Lower leg skin (tissue), 4 donors: ENCODE measurements around the gene CMTM1. TPM values are rescaled to one million over a fixed set of nuclear protein-coding genes. Genes with fewer than 3 reads are reported as not detected.
A peak's percentile ranks its signal among the peaks of the same experiment; 100 is the strongest.

Experiments
- DNase-seq, 2 donors: peaks; one replicate each; pipeline ENCODE4 v3.0.0-alpha.2; 2019; ENCODE audit warnings: low spot score in 2 of 2
- H3K4me3 ChIP-seq: fragments of 200-600 bp; sonication (generic); 2 replicates; pipeline ENCODE4 v1.5.1; 2017; ENCODE audit warnings: mild to moderate bottlenecking, low read depth; ENCODE audit not compliant: poor library complexity, severe bottlenecking
- POLR2A ChIP-seq, 2 donors: fragments of 450-650 bp; IDR thresholded peaks; one replicate each; pipeline ENCODE4 v1.6.1; 2016 to 2017; ENCODE audit warnings: antibody characterized with exemption in 2 of 2, mild to moderate bottlenecking in 1 of 2, moderate library complexity in 1 of 2
- WGBS, 2 donors: methylation state at CpG; one replicate each; pipeline ENCODE4 v1.1.5; 2018; 5-methylcytosine and 5-hydroxymethylcytosine counted together
- intact Hi-C: fragments of 100-400 bp; cut with DNase I; formaldehyde crosslinking; loops from one replicate; pipeline ENCODE4 v1.15.0; 2023; ENCODE audit warnings: low total_unique reads
- total RNA-seq, 4 donors: library from RNA; depleted of rRNA; stranded (reverse); fragments of >200 nt; gene quantifications; one replicate each; pipeline ENCODE4 v1.1.0, GENCODE V29; 2016
- TF ChIP-seq, protein P1 (sequence below), 3 donors: fragments of 450-650 bp; IDR thresholded peaks; one replicate each; pipeline ENCODE4 v1.5.1; 2016; ENCODE audit warnings: antibody characterized with exemption in 3 of 3, mild to moderate bottlenecking in 3 of 3, moderate library complexity in 2 of 3

The CMTM1 gene
- total RNA-seq, 4 donors from 2014 or later: 0.39 to 2.1 (median 1.9) TPM; not detected in 1

DNA sequence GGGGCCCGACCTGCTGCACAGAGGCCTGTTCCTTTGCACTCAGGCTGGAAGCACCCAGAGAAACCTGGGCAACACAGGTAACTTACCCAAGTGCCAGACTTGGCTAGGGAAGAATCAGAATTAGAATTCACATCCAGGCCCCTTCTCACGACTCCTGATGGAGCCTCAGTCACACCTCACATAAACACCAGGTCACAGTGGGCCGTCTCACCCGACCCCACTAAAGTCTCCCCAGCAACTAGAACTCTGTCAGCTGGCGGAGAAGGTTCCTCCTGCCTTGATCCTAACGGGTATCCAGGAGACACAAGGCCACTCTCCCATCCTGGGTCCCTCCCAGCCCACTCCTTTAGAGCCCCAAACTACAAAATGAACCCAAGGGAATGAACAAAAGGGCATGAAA is 22.7 kb upstream of the CMTM1 start:
- TF ChIP-seq, protein P1, sequence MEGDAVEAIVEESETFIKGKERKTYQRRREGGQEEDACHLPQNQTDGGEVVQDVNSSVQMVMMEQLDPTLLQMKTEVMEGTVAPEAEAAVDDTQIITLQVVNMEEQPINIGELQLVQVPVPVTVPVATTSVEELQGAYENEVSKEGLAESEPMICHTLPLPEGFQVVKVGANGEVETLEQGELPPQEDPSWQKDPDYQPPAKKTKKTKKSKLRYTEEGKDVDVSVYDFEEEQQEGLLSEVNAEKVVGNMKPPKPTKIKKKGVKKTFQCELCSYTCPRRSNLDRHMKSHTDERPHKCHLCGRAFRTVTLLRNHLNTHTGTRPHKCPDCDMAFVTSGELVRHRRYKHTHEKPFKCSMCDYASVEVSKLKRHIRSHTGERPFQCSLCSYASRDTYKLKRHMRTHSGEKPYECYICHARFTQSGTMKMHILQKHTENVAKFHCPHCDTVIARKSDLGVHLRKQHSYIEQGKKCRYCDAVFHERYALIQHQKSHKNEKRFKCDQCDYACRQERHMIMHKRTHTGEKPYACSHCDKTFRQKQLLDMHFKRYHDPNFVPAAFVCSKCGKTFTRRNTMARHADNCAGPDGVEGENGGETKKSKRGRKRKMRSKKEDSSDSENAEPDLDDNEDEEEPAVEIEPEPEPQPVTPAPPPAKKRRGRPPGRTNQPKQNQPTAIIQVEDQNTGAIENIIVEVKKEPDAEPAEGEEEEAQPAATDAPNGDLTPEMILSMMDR (IDR thresholded peaks at IDR 0.05): no peak
- no peak for TF ChIP-seq POLR2A (IDR thresholded peaks at IDR 0.05)

DNA sequence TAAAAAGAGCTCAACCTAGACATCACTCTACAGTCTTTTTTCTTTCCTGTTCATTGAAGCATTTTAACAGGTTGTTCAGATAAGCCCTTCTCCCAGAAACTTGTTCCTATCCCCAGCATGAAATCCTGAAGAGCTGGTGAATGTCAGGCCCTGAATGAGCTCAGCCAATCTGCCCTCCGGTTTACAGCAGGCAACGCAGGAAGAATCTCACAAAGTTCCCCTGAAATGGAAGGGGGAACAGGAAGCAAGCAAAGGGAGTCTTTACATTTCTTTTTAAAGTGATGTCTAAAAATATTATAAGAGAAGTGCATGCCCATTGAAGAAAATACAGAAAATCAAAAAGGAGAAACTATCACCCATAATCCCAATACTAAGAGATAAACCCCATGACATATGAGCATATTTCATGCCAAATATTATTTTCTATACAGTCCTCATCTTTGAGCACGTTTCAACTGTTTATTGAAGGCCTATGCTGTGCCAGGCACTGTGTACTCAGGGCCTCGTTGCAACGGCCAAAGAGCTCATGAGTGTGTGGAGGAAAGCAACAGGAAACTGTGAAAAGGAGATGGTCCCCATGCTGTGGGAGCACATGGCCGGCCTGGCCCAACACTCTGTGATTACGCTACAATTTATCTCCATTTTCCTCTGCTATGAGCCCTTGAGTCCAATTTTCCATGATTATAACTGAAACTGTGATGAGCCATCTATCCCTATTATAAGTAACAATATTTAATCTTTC is 22.1 kb upstream of the CMTM1 start:
- peak in 1 of 2 donors; percentile 40 for DNase-seq
- intact Hi-C loops: loop anchor here (10.0 kb wide), 1 partner anchor 1809 kb away; no protein-coding TSS in a partner anchor
- TF ChIP-seq, protein P1 (IDR thresholded peaks at IDR 0.05): no peak
- no peak for TF ChIP-seq POLR2A (IDR thresholded peaks at IDR 0.05)
- H3K4me3 ChIP-seq: no peak overlapping the region
- WGBS, 2 donors: 79 to 86% methylated on average over 7 of the region's 7 CpGs

More for the DNA sequence above, 22.7 kb upstream of the CMTM1 start:
- intact Hi-C loops: loop anchor here (10.0 kb wide), 1 partner anchor 1809 kb away; no protein-coding TSS in a partner anchor
- DNase-seq: peak in 1 of 2 donors; percentile 61
- H3K4me3 ChIP-seq: no peak overlapping the region
- WGBS, 2 donors: 83 to 86% methylated on average over 6 of the region's 6 CpGs

DNA sequence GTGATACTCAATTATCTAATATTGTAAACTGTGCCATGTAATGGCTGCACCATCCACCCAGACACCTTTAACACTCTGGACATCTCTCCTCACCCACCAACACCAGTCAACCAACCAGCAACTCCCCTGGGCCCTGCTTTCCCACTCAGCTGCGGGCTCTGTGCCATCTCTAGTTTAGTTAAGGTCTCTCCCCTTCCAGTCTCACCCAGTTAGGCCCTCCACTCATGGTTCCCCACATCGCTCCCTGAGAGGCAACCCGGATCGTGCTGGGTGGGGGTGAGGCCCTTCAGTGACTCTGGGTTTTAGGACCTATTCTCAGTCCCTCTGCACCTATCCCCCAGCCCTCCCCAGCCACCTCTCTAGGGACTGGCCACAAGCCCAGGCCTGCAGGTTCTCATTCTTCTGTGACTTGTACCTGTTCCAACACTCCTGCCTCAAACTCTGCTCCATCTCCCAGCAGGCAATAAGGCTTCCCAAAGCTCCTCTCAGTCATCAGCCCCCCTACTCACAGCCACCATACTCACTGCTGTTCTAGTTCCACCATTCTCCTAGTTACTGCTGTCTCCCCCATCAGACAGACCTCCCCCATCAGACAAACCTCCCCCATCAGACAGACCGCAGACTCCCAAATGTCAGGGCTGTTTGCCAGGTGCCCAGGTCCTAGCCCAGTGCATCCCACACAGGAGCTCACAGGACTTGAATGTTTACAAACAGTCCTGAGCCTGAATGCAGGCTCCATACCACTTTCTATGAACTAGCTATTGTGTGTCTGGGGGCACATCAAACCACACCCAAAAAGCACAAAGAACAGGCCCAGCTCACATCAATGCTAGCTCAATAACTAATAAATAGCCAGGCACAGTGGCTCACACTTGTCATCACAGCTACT is 18.9 kb upstream of the CMTM1 start:
- WGBS, 2 donors: 86 to 93% methylated on average over 5 of the region's 5 CpGs
- DNase-seq: peak in 1 of 2 donors; percentile 74
- intact Hi-C loops: loop anchor here (10.0 kb wide), 1 partner anchor 1813 kb away; no protein-coding TSS in a partner anchor
- no peak overlapping the region for H3K4me3 ChIP-seq
- no peak for TF ChIP-seq POLR2A (IDR thresholded peaks at IDR 0.05)
- TF ChIP-seq, protein P1 (IDR thresholded peaks at IDR 0.05): no peak

DNA sequence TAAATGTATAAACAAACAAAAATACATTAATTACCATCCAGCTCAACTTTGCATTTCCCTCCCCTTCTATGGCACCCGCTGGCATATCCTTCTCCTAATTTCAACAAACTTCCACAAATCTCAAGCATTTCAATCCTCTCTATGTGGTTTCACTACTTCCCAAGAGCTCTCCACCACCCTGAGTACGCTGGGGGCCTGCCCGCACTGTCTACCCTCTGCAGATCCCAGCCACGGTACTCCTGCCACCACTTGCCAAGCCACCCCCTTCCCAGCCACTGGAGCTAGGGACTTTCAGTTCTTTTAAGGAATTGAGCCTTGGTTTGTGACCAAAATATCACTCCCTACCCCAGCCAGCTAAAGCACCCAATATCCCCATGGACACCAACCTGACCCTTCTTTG is 18.2 kb upstream of the CMTM1 start:
- intact Hi-C loops: loop anchor here (10.0 kb wide), 1 partner anchor 1813 kb away; no protein-coding TSS in a partner anchor
- H3K4me3 ChIP-seq: no peak overlapping the region
- TF ChIP-seq, protein P1 (IDR thresholded peaks at IDR 0.05): no peak
- no peak for TF ChIP-seq POLR2A (IDR thresholded peaks at IDR 0.05)
- WGBS, 2 donors: 77 to 88% methylated on average over 4 of the region's 4 CpGs
- DNase-seq: peak in 1 of 2 donors; percentile 83

DNA sequence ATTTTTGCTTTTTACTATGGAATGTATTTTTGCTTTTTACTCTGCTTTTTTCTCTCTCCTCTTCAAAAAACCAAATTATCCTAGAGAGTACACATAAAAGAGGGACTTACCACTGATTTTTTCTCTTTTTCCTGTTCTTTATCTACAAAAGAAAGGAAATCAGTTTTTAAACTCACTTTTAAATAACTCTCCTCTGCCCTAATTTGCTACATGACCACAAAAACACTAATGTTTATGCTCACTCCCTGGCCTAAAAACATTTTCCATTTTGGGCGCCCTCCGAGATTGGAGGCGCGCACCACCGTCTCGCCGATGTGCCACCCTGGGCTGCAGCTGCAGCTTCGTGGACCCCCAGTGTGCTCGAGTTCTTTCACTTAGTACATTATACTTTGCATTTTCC is 17.4 kb upstream of the CMTM1 start:
- TF ChIP-seq, protein P1 (IDR thresholded peaks at IDR 0.05): no peak
- no peak for TF ChIP-seq POLR2A (IDR thresholded peaks at IDR 0.05)
- 39 to 61% methylated on average over 9 of the region's 9 CpGs for WGBS, 2 donors
- peak overlapping the region; percentile 62 for H3K4me3 ChIP-seq
- DNase-seq: no peak
- intact Hi-C loops: loop anchor here (10.0 kb wide), 1 partner anchor 1814 kb away; no protein-coding TSS in a partner anchor
